ENCODE measurements around the gene PUSL1.

PUSL1 gene

DNA sequence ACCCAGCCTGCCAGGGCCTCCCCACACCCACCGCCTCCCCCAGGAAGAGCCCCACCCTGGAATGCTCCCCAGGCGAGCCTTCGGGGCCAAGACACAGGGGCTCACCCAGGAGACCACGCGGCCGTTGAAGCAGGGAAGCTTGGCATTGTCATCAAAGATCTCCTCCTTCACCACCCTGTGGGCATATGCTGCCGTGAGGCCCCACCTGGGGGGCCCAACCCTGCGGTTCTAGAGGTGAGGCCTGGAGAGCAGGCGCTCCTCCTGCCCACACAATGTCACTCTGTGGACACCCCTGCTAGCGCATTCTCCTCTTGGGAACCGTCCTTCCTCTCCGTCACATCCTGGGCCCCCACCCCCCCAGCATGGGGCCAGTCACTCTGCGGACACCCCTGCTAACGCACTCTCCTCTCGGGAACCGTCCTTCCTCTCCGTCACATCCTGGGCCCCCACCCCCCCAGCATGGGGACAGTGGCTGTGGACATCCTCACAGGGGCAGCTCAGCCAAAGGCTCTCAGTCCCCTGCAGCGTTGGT, 34.3 kb downstream of the PUSL1 start:
- no peak for TF ChIP-seq TAF1 (IDR thresholded peaks at IDR 0.05; ENCODE audit: borderline replicate concordance, insufficient read depth, low read length)

DNA sequence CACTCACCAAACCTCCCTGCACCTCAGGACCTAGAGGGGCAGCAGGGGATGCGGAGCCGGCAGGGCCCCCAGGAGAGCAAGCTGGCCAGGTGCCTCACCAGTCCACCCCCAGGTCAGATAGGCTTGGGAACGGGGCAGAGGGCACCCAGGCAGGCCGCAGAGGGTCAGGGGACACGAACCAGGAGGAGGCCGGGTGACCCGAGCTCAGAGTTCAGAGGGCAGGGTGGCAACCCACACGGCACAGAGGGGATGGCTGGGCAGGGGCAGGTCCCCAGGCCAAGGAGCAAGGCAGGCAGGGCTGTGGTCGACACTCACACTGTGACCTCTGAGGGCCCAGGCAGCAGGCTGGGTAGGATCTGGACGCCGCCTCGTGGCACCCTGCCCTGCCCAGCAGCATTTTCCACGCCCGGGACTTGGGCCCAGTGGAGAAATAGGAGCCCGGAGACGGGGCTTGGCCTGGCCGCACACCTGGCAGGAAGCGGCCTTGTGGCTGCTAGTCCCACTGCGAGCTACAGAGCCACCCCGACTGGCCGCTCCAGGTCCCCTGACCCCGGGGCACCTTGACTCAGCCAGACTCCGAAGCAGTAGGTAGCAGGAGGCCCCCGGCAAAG, 35.5 kb downstream of the PUSL1 start:
- no peak for TF ChIP-seq FOXP2 (optimal IDR thresholded peaks at IDR 0.05; ENCODE audit: borderline replicate concordance, extremely low read depth, extremely low read length, insufficient read depth)
- no peak for TF ChIP-seq SIN3A (IDR thresholded peaks at IDR 0.05; ENCODE audit: borderline replicate concordance, insufficient read depth, low read length)
- no peak for TF ChIP-seq TAF1 (IDR thresholded peaks at IDR 0.05; ENCODE audit: borderline replicate concordance, insufficient read depth, low read length)
- no peak for TF ChIP-seq POLR2AphosphoS5 (IDR thresholded peaks at IDR 0.05; ENCODE audit: low read depth, low read length)
- TF ChIP-seq REST (IDR thresholded peaks at IDR 0.05; ENCODE audit: insufficient read depth in 1 of 2, low read depth in 2 of 2, low read length in 2 of 2): no peak

GRCh38 chr1:1344655-1345361, 36.4 kb downstream of the PUSL1 start:
- TF ChIP-seq POLR2AphosphoS5 (IDR thresholded peaks at IDR 0.05; ENCODE audit: low read depth, low read length) (no peak), REST (IDR thresholded peaks at IDR 0.05; ENCODE audit: insufficient read depth in 1 of 2, low read depth in 2 of 2, low read length in 2 of 2) (no peak), TAF1 (IDR thresholded peaks at IDR 0.05; ENCODE audit: borderline replicate concordance, insufficient read depth, low read length) (no peak), SIN3A (IDR thresholded peaks at IDR 0.05; ENCODE audit: borderline replicate concordance, insufficient read depth, low read length) (no peak), FOXP2 (optimal IDR thresholded peaks at IDR 0.05; ENCODE audit: borderline replicate concordance, extremely low read depth, extremely low read length, insufficient read depth) (no peak)

GRCh38 chr1:1345384-1345783, 37.0 kb downstream of the PUSL1 start:
- no peak for TF ChIP-seq SIN3A (IDR thresholded peaks at IDR 0.05; ENCODE audit: borderline replicate concordance, insufficient read depth, low read length)
- no peak for TF ChIP-seq POLR2AphosphoS5 (IDR thresholded peaks at IDR 0.05; ENCODE audit: low read depth, low read length)
- TF ChIP-seq FOXP2 (optimal IDR thresholded peaks at IDR 0.05; ENCODE audit: borderline replicate concordance, extremely low read depth, extremely low read length, insufficient read depth): no peak
- TF ChIP-seq TAF1 (IDR thresholded peaks at IDR 0.05; ENCODE audit: borderline replicate concordance, insufficient read depth, low read length): no peak
- no peak for TF ChIP-seq REST (IDR thresholded peaks at IDR 0.05; ENCODE audit: insufficient read depth in 1 of 2, low read depth in 2 of 2, low read length in 2 of 2)

- TF ChIP-seq TAF1 (IDR thresholded peaks at IDR 0.05; ENCODE audit: borderline replicate concordance, insufficient read depth, low read length): no peak
- no peak for TF ChIP-seq REST (IDR thresholded peaks at IDR 0.05; ENCODE audit: insufficient read depth in 1 of 2, low read depth in 2 of 2, low read length in 2 of 2)
- TF ChIP-seq SIN3A (IDR thresholded peaks at IDR 0.05; ENCODE audit: borderline replicate concordance, insufficient read depth, low read length): no peak
- no peak for TF ChIP-seq FOXP2 (optimal IDR thresholded peaks at IDR 0.05; ENCODE audit: borderline replicate concordance, extremely low read depth, extremely low read length, insufficient read depth)
- no peak for TF ChIP-seq POLR2AphosphoS5 (IDR thresholded peaks at IDR 0.05; ENCODE audit: low read depth, low read length)
These were observed 37.6 kb downstream of the PUSL1 start for GRCh38 chr1:1345860-1346500.
